Ovary (tissue), 3 donors: Measurements from ENCODE around the gene HOXD9.

Source experiments
- POLR2A ChIP-seq: fragments of 450-650 bp; IDR thresholded peaks from one replicate; pipeline ENCODE4 v1.6.1; 2017; ENCODE audit warnings: antibody characterized with exemption, mild to moderate bottlenecking, moderate library complexity
- TF ChIP-seq, protein P1 (sequence below), 3 donors: fragments of 450-650 bp in 2 of 3; fragments of 200-600 bp in 1 of 3; IDR thresholded peaks; one replicate each; pipeline versions ENCODE4 v1.5.1 to v1.8.0; 2016 to 2022; ENCODE audit warnings: antibody characterized with exemption in 3 of 3, mild to moderate bottlenecking in 1 of 3
- donor health status: DM: no; HTN: no; CAD: no.

DNA sequence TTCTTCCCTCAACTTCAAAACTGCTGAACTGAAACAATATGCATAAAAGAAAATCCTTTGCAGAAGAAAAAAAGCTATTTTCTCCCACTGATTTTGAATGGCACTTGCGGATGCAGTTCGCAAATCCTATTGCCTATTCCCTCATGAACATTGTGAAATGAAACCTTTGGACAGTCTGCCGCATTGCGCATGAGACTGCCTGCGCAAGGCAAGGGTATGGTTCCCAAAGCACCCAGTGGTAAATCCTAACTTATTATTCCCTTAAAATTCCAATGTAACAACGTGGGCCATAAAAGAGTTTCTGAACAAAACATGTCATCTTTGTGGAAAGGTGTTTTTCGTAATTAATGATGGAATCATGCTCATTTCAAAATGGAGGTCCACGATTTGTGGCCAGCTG, 15.4 kb downstream of the HOXD9 start:
- TF ChIP-seq, protein P1, sequence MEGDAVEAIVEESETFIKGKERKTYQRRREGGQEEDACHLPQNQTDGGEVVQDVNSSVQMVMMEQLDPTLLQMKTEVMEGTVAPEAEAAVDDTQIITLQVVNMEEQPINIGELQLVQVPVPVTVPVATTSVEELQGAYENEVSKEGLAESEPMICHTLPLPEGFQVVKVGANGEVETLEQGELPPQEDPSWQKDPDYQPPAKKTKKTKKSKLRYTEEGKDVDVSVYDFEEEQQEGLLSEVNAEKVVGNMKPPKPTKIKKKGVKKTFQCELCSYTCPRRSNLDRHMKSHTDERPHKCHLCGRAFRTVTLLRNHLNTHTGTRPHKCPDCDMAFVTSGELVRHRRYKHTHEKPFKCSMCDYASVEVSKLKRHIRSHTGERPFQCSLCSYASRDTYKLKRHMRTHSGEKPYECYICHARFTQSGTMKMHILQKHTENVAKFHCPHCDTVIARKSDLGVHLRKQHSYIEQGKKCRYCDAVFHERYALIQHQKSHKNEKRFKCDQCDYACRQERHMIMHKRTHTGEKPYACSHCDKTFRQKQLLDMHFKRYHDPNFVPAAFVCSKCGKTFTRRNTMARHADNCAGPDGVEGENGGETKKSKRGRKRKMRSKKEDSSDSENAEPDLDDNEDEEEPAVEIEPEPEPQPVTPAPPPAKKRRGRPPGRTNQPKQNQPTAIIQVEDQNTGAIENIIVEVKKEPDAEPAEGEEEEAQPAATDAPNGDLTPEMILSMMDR (IDR thresholded peaks at IDR 0.05), result no peak
- TF ChIP-seq POLR2A, result no peak
